ENCODE data around the gene SLC9A3. TPM values are rescaled to one million over a fixed set of nuclear protein-coding genes. Genes with fewer than 3 reads are reported as not detected.

SLC9A3 gene
- total RNA-seq, 1 experiment from 2014 or later, result 0.85 TPM

GRCh38 chr5:482506-482905 is 41.7 kb downstream of the SLC9A3 start:
- Histone ChIP-seq H3K18ac (ENCODE audit: insufficient read length, low read depth, low read length) (no peak overlapping the region), H3K9me3 (ENCODE audit: control insufficient read depth, low read depth, low read length) (no peaks in the 10 kb centered on the region), H2BK15ac (ENCODE audit: low read depth, low read length) (no peak overlapping the region), H2BK120ac (ENCODE audit: low read depth, low read length, poor library complexity, severe bottlenecking) (no peak overlapping the region), H3K4me2 (ENCODE audit: insufficient read depth, insufficient read length, low read length) (no peak overlapping the region), H3K79me2 (ENCODE audit: insufficient read depth, low read length) (no peaks in the 10 kb centered on the region), H2BK12ac (ENCODE audit: insufficient read length, low read depth, low read length) (no peak overlapping the region), H4K20me1 (ENCODE audit: control insufficient read depth, insufficient read depth, insufficient read length) (no peaks in the 10 kb centered on the region), H2AFZ (ENCODE audit: low read length) (no peak overlapping the region), H3K27ac (ENCODE audit: insufficient read length, low read depth, low read length) (no peak overlapping the region), H2BK5ac (ENCODE audit: insufficient read length, low read length) (no peak overlapping the region), H3K4me1 (ENCODE audit: insufficient read depth, low read length) (no peaks in the 10 kb centered on the region), H3K23me2 (ENCODE audit: insufficient read length, low read depth, low read length, poor library complexity, severe bottlenecking) (no peaks in the 10 kb centered on the region), H4K91ac (ENCODE audit: insufficient read length, low read depth, low read length) (no peak overlapping the region), H4K5ac (ENCODE audit: insufficient read length, low read depth, low read length) (no peak overlapping the region), H3K14ac (ENCODE audit: insufficient read depth, low read length) (no peak overlapping the region), H3K9ac (ENCODE audit: extremely low read depth, insufficient read length, low read length) (no peak overlapping the region), H3K23ac (ENCODE audit: insufficient read length, low read depth, low read length) (no peak overlapping the region), H2AK5ac (ENCODE audit: insufficient read length, low read length) (no peak overlapping the region), H3K4ac (ENCODE audit: low read depth, low read length) (no peak overlapping the region), H3K56ac (ENCODE audit: insufficient read length, low read depth, low read length) (no peak overlapping the region), H2BK20ac (ENCODE audit: low read depth, low read length, poor library complexity, severe bottlenecking) (no peak overlapping the region), H3K79me1 (ENCODE audit: insufficient read depth, low read depth, low read length, poor library complexity, severe bottlenecking) (no peaks in the 10 kb centered on the region), H3T11ph (ENCODE audit: low read length) (no peak overlapping the region), H3K27me3 (ENCODE audit: insufficient read depth, low read length) (no peaks in the 10 kb centered on the region), H4K8ac (replicated peaks; ENCODE audit: insufficient read length, low read depth, low read length) (no peak overlapping the region)
- no peak for DNase-seq
- Mint-ChIP-seq H3K27ac (no peak overlapping the region), H3K27me3 (ENCODE audit: low read depth) (peaks cover 13% of the 10 kb centered on the region), H3K9me3 (no peaks in the 10 kb centered on the region), H3K36me3 (ENCODE audit: insufficient read depth in 1 of 3, low read depth in 3 of 3) (no peaks in the 10 kb centered on the region), H3K4me3 (no peak overlapping the region), H3K4me1 (no peaks in the 10 kb centered on the region; a peak in 1 of 4 replicates)
- no CpG with 5 or more reads among the region's 27 CpGs for WGBS (ENCODE audit: extremely low coverage, insufficient read length, low lambda C conversion rate)
- TF ChIP-seq, protein P1, sequence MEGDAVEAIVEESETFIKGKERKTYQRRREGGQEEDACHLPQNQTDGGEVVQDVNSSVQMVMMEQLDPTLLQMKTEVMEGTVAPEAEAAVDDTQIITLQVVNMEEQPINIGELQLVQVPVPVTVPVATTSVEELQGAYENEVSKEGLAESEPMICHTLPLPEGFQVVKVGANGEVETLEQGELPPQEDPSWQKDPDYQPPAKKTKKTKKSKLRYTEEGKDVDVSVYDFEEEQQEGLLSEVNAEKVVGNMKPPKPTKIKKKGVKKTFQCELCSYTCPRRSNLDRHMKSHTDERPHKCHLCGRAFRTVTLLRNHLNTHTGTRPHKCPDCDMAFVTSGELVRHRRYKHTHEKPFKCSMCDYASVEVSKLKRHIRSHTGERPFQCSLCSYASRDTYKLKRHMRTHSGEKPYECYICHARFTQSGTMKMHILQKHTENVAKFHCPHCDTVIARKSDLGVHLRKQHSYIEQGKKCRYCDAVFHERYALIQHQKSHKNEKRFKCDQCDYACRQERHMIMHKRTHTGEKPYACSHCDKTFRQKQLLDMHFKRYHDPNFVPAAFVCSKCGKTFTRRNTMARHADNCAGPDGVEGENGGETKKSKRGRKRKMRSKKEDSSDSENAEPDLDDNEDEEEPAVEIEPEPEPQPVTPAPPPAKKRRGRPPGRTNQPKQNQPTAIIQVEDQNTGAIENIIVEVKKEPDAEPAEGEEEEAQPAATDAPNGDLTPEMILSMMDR (conservative IDR thresholded peaks at IDR 0.05), result no peak

Measured in H9 (cell line).